GM23338 (cell line): ENCODE data around the gene DRAXIN. TPM values are rescaled to one million over a fixed set of nuclear protein-coding genes. Genes with fewer than 3 reads are reported as not detected.

Source experiments
- ATAC-seq: fragments of 200-7000 bp; cut with Tn5 transposase; 3 replicates; pipeline ENCODE4 v1.9.1; 2020
- DNase-seq: peaks from one replicate; pipeline ENCODE4 v3.0.0-alpha.2; 2015; ENCODE audit warnings: low spot score
- H2AFZ ChIP-seq: fragments of 200-600 bp; sonication (generic); 2 replicates; pipeline ENCODE4 v1.8.0; 2016; ENCODE audit warnings: antibody characterized with exemption, mild to moderate bottlenecking, moderate library complexity
- H3F3A ChIP-seq: fragments of 200-600 bp; sonication (generic); replicated peaks from 2 replicates; pipeline ENCODE4 v1.8.0; 2017; ENCODE audit warnings: antibody characterized with exemption, mixed run types, low read depth
- H3K27ac ChIP-seq: fragments of 200-600 bp; sonication (generic); 2 replicates; pipeline ENCODE4 v1.6.1; 2016; ENCODE audit warnings: low read depth
- H3K27me3 ChIP-seq: fragments of 200-600 bp; sonication (generic); 2 replicates; pipeline ENCODE4 v1.8.0; 2016; ENCODE audit warnings: mild to moderate bottlenecking, mixed run types, moderate library complexity; ENCODE audit not compliant: insufficient read depth
- H3K36me3 ChIP-seq: fragments of 200-600 bp; sonication (generic); 2 replicates; pipeline ENCODE4 v1.8.0; 2016; ENCODE audit warnings: mild to moderate bottlenecking; ENCODE audit not compliant: insufficient read depth
- H3K4me1 ChIP-seq: fragments of 200-600 bp; sonication (generic); 2 replicates; pipeline ENCODE4 v1.8.0; 2016; ENCODE audit warnings: mild to moderate bottlenecking, moderate library complexity; ENCODE audit not compliant: insufficient read depth
- H3K4me2 ChIP-seq: fragments of 200-600 bp; sonication (generic); 2 replicates; pipeline ENCODE4 v1.7.1; 2017; ENCODE audit warnings: mixed run types
- H3K4me3 ChIP-seq: fragments of 200-600 bp; sonication (generic); 2 replicates; pipeline ENCODE4 v1.6.1; 2016; ENCODE audit warnings: mixed run types
- H3K79me2 ChIP-seq: fragments of 200-600 bp; sonication (generic); replicated peaks from 2 replicates; pipeline ENCODE4 v1.8.0; 2017; ENCODE audit warnings: mild to moderate bottlenecking; ENCODE audit not compliant: insufficient read depth
- H3K9me2 ChIP-seq: fragments of 200-600 bp; sonication (generic); 2 replicates; pipeline ENCODE4 v1.8.0; 2017; ENCODE audit not compliant: insufficient read depth
- H4K20me1 ChIP-seq: fragments of 200-600 bp; sonication (generic); replicated peaks from 2 replicates; pipeline ENCODE4 v1.8.0; 2017; ENCODE audit warnings: mild to moderate bottlenecking; ENCODE audit not compliant: insufficient read depth
- H3K27ac Mint-ChIP-seq: 2 replicates; pipeline ENCODE4 v1.8.0; 2020; ENCODE audit warnings: inconsistent platforms, mild to moderate bottlenecking, moderate library complexity, mixed read lengths
- H3K27me3 Mint-ChIP-seq: 3 replicates; pipeline ENCODE4 v1.8.0; 2022; ENCODE audit warnings: low read depth, mild to moderate bottlenecking, moderate library complexity, mixed read lengths, inconsistent platforms; ENCODE audit not compliant: insufficient read depth, poor library complexity
- H3K36me3 Mint-ChIP-seq: 3 replicates; pipeline ENCODE4 v1.8.0; 2021; ENCODE audit warnings: low read depth, mild to moderate bottlenecking, inconsistent platforms, moderate library complexity, mixed read lengths
- H3K4me1 Mint-ChIP-seq: 3 replicates; pipeline ENCODE4 v1.8.0; 2020; ENCODE audit warnings: mild to moderate bottlenecking, inconsistent platforms, mixed read lengths
- H3K4me3 Mint-ChIP-seq: 3 replicates; pipeline ENCODE4 v1.8.0; 2021; ENCODE audit warnings: moderate library complexity, mild to moderate bottlenecking, inconsistent platforms, mixed read lengths
- H3K9me3 Mint-ChIP-seq: 3 replicates; pipeline ENCODE4 v1.8.0; 2020; ENCODE audit warnings: moderate library complexity, mild to moderate bottlenecking, inconsistent platforms, mixed read lengths
- EZH2 ChIP-seq: fragments of 200-600 bp; sonication (generic); IDR thresholded peaks from one replicate; pipeline ENCODE4 v1.8.0; 2017; ENCODE audit warnings: antibody characterized with exemption, mild to moderate bottlenecking, low read depth; ENCODE audit not compliant: unreplicated experiment
- JUNB ChIP-seq: IDR thresholded peaks from one replicate; pipeline ENCODE4 v1.6.1; 2016; ENCODE audit warnings: antibody characterized with exemption; ENCODE audit not compliant: unreplicated experiment
- POLR2AphosphoS5 ChIP-seq: IDR thresholded peaks from 2 replicates; pipeline ENCODE4 v1.6.1; 2016; ENCODE audit warnings: antibody characterized with exemption, low read depth
- ZNF114 ChIP-seq: fragments of 250-450 bp; sonication (Bioruptor Pico); IDR thresholded peaks from 2 replicates; pipeline ENCODE4 v1.5.0; 2020; ENCODE audit warnings: mild to moderate bottlenecking, moderate library complexity
- ZNF331 ChIP-seq: fragments of 250-450 bp; sonication (Bioruptor Pico); IDR thresholded peaks from 2 replicates; pipeline ENCODE4 v1.5.0; 2020; ENCODE audit warnings: low read depth, mild to moderate bottlenecking, moderate library complexity
- polyA plus RNA-seq: library from polyadenylated mRNA; unstranded; fragments of >200 nt; fragmentation: Nextera tagmentation; extraction: Ambion mirVana; gene quantifications from 2 replicates; pipeline ENCODE4 v1.2.1, GENCODE V29; 2016
- total RNA-seq: library from RNA; depleted of rRNA; stranded (reverse); fragments of >200 nt; shearing (Covaris generic); gene quantifications from 2 replicates; pipeline ENCODE4 v1.2.3, GENCODE V29; 2014
- TF ChIP-seq, protein P1 (sequence below): IDR thresholded peaks from 2 replicates; pipeline ENCODE4 v1.6.1; 2016; ENCODE audit warnings: antibody characterized with exemption
- TF ChIP-seq, protein P2 (sequence below): fragments of 250-450 bp; sonication (Bioruptor Pico); IDR thresholded peaks from 2 replicates; pipeline ENCODE4 v1.5.0; 2020; ENCODE audit warnings: mild to moderate bottlenecking, moderate library complexity
- TF ChIP-seq, protein P3 (sequence below), 2 experiments: fragments of 200-600 bp in 1 of 2; sonication (generic) in 1 of 2; conservative IDR thresholded peaks; 2 replicates each; pipeline versions ENCODE4 v1.5.1 to v1.6.1; 2016 to 2017; ENCODE audit warnings: antibody characterized with exemption in 2 of 2, low read depth in 2 of 2, mild to moderate bottlenecking in 2 of 2, moderate library complexity in 1 of 2

Gene DRAXIN
- total and polyA plus RNA-seq, 2 experiments from 2014 or later, result 7.6 to 23.0 TPM

DNA sequence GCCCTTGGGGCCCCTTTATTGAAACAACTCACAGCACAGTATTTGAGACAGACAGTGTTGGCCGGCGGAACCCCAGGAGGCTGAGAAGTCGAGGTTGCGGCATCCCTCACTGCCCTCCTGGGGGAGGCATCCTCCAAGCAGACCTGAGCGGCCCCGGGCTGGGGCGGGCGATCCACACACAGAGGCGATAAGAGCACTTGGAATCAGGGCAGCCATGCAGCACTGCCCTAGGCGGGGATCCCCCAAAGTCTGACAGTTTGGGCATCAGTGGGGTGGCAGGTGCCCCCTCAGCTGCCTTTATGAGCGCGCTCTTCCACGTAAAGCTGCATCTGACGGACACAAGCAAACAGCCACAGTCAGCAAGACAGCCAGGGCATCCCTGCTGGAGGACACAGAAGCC, 17.0 kb upstream of the DRAXIN start:
- H3K4me3 ChIP-seq, result no peak overlapping the region
- H3K4me1 Mint-ChIP-seq, result peaks cover 19% of the 10 kb centered on the region

DNA sequence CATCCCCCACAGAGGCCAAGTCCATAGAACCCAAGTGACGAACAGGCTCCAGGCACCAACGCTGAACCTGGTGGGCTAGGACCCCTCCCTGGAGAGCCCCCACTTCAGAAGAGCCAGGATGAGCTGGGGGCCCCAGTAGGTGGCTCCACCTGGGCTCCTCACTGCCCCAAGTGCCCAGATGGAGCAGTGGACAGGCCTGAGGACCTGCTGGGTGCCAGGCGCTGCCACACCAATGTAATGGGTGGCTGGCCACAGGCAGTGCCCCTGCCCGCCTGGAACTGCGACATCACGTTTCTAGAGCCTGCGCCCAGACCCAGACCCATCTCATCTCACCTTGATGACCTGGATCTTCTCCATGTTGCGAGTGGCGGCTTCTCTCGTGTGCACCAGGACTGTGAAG, 16.2 kb upstream of the DRAXIN start:
- H3K4me3 ChIP-seq, result no peak overlapping the region
- Mint-ChIP-seq H3K27me3 (peaks cover 29% of the 10 kb centered on the region), H3K4me3 (no peak overlapping the region), H3K27ac (no peak overlapping the region), H3K36me3 (peaks cover 95% of the 10 kb centered on the region), H3K4me1 (peaks cover 22% of the 10 kb centered on the region), H3K9me3 (no peaks in the 10 kb centered on the region)
- peaks cover 18% of the 10 kb centered on the region; the same call in 1 of the 2 replicates for H3K4me1 ChIP-seq
- peak overlapping the region; percentile 59; the same call in 1 of the 2 replicates for H3K27ac ChIP-seq
- ATAC-seq (no peak), DNase-seq (no peak)
- H3F3A ChIP-seq, result peaks cover 36% of the 10 kb centered on the region
- no peaks in the 10 kb centered on the region for H3K9me2 ChIP-seq
- peaks cover 44% of the 10 kb centered on the region for H3K36me3 ChIP-seq
- no peak overlapping the region for H3K4me2 ChIP-seq
- H3K79me2 ChIP-seq, result peaks cover 36% of the 10 kb centered on the region
- no peaks in the 10 kb centered on the region for H3K27me3 ChIP-seq
- H4K20me1 ChIP-seq, result peaks cover 34% of the 10 kb centered on the region
- no peak overlapping the region for H2AFZ ChIP-seq
- TF ChIP-seq, protein P1, sequence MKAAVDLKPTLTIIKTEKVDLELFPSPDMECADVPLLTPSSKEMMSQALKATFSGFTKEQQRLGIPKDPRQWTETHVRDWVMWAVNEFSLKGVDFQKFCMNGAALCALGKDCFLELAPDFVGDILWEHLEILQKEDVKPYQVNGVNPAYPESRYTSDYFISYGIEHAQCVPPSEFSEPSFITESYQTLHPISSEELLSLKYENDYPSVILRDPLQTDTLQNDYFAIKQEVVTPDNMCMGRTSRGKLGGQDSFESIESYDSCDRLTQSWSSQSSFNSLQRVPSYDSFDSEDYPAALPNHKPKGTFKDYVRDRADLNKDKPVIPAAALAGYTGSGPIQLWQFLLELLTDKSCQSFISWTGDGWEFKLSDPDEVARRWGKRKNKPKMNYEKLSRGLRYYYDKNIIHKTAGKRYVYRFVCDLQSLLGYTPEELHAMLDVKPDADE, result no peak
- TF ChIP-seq, protein P2, sequence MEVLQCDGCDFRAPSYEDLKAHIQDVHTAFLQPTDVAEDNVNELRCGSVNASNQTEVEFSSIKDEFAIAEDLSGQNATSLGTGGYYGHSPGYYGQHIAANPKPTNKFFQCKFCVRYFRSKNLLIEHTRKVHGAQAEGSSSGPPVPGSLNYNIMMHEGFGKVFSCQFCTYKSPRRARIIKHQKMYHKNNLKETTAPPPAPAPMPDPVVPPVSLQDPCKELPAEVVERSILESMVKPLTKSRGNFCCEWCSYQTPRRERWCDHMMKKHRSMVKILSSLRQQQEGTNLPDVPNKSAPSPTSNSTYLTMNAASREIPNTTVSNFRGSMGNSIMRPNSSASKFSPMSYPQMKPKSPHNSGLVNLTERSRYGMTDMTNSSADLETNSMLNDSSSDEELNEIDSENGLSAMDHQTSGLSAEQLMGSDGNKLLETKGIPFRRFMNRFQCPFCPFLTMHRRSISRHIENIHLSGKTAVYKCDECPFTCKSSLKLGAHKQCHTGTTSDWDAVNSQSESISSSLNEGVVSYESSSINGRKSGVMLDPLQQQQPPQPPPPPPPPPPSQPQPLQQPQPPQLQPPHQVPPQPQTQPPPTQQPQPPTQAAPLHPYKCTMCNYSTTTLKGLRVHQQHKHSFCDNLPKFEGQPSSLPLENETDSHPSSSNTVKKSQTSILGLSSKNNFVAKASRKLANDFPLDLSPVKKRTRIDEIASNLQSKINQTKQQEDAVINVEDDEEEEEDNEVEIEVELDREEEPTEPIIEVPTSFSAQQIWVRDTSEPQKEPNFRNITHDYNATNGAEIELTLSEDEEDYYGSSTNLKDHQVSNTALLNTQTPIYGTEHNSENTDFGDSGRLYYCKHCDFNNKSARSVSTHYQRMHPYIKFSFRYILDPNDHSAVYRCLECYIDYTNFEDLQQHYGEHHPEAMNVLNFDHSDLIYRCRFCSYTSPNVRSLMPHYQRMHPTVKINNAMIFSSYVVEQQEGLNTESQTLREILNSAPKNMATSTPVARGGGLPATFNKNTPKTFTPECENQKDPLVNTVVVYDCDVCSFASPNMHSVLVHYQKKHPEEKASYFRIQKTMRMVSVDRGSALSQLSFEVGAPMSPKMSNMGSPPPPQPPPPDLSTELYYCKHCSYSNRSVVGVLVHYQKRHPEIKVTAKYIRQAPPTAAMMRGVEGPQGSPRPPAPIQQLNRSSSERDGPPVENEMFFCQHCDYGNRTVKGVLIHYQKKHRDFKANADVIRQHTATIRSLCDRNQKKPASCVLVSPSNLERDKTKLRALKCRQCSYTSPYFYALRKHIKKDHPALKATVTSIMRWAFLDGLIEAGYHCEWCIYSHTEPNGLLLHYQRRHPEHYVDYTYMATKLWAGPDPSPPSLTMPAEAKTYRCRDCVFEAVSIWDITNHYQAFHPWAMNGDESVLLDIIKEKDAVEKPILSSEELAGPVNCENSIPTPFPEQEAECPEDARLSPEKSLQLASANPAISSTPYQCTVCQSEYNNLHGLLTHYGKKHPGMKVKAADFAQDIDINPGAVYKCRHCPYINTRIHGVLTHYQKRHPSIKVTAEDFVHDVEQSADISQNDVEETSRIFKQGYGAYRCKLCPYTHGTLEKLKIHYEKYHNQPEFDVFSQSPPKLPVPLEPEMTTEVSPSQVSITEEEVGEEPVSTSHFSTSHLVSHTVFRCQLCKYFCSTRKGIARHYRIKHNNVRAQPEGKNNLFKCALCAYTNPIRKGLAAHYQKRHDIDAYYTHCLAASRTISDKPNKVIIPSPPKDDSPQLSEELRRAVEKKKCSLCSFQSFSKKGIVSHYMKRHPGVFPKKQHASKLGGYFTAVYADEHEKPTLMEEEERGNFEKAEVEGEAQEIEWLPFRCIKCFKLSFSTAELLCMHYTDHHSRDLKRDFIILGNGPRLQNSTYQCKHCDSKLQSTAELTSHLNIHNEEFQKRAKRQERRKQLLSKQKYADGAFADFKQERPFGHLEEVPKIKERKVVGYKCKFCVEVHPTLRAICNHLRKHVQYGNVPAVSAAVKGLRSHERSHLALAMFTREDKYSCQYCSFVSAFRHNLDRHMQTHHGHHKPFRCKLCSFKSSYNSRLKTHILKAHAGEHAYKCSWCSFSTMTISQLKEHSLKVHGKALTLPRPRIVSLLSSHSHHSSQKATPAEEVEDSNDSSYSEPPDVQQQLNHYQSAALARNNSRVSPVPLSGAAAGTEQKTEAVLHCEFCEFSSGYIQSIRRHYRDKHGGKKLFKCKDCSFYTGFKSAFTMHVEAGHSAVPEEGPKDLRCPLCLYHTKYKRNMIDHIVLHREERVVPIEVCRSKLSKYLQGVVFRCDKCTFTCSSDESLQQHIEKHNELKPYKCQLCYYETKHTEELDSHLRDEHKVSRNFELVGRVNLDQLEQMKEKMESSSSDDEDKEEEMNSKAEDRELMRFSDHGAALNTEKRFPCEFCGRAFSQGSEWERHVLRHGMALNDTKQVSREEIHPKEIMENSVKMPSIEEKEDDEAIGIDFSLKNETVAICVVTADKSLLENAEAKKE, result no peak
- TF ChIP-seq ZNF331 (CRISPR knock-in tag), result no peak
- TF ChIP-seq, protein P3, sequence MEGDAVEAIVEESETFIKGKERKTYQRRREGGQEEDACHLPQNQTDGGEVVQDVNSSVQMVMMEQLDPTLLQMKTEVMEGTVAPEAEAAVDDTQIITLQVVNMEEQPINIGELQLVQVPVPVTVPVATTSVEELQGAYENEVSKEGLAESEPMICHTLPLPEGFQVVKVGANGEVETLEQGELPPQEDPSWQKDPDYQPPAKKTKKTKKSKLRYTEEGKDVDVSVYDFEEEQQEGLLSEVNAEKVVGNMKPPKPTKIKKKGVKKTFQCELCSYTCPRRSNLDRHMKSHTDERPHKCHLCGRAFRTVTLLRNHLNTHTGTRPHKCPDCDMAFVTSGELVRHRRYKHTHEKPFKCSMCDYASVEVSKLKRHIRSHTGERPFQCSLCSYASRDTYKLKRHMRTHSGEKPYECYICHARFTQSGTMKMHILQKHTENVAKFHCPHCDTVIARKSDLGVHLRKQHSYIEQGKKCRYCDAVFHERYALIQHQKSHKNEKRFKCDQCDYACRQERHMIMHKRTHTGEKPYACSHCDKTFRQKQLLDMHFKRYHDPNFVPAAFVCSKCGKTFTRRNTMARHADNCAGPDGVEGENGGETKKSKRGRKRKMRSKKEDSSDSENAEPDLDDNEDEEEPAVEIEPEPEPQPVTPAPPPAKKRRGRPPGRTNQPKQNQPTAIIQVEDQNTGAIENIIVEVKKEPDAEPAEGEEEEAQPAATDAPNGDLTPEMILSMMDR (conservative IDR thresholded peaks at IDR 0.05; ENCODE audit: low read depth in 2 of 2), result no peak
- TF ChIP-seq ZNF114 (CRISPR knock-in tag), result no peak
- TF ChIP-seq POLR2AphosphoS5, result no peak
- no peak for TF ChIP-seq JUNB
- no peak for TF ChIP-seq EZH2

More for the DNA sequence above, 17.0 kb upstream of the DRAXIN start:
- ATAC-seq (no peak), DNase-seq (no peak)
- TF ChIP-seq, protein P3 (conservative IDR thresholded peaks at IDR 0.05; ENCODE audit: low read depth in 2 of 2), result peak in 1 of 2 experiments; percentile 19; a peak in 2 of 4 replicates
- TF ChIP-seq EZH2, result no peak
- peaks cover 30% of the 10 kb centered on the region for H4K20me1 ChIP-seq
- Mint-ChIP-seq H3K4me3 (no peak overlapping the region), H3K36me3 (peaks cover 93% of the 10 kb centered on the region), H3K27ac (no peak overlapping the region), H3K9me3 (no peaks in the 10 kb centered on the region), H3K27me3 (peaks cover 23% of the 10 kb centered on the region)
- H3K27me3 ChIP-seq, result no peaks in the 10 kb centered on the region
- no peaks in the 10 kb centered on the region for H3K9me2 ChIP-seq
- peaks cover 31% of the 10 kb centered on the region for H3F3A ChIP-seq
- peaks cover 15% of the 10 kb centered on the region; the same call in 1 of the 2 replicates for H3K4me1 ChIP-seq
- no peak overlapping the region for H2AFZ ChIP-seq
- H3K27ac ChIP-seq, result 0 out of 2 replicates have a peak overlapping the region, but pooled peaks have one; percentile 32
- H3K4me2 ChIP-seq, result no peak overlapping the region
- H3K36me3 ChIP-seq, result peaks cover 44% of the 10 kb centered on the region
- H3K79me2 ChIP-seq, result peaks cover 28% of the 10 kb centered on the region
